H9 (cell line): ENCODE measurements around the gene KISS1R. TPM values are rescaled to one million over a fixed set of nuclear protein-coding genes. Genes with fewer than 3 reads are reported as not detected.

ENCODE experiments used
- DNase-seq: peaks from one replicate; pipeline ENCODE4 v3.0.0-alpha.2; 2017
- H2AFZ ChIP-seq: one replicate; pipeline ENCODE4 v1.6.1; 2013; ENCODE audit warnings: mild to moderate bottlenecking, low read length, control low read depth, moderate library complexity
- H2AK5ac ChIP-seq: 2 replicates; pipeline ENCODE4 v1.6.1; 2013; ENCODE audit warnings: low read length, control low read depth, mixed read lengths; ENCODE audit not compliant: insufficient read length
- H2BK120ac ChIP-seq: one replicate; pipeline ENCODE4 v1.6.1; 2013; ENCODE audit warnings: low read depth, mild to moderate bottlenecking, low read length, control low read depth, inconsistent platforms; ENCODE audit not compliant: poor library complexity, severe bottlenecking
- H2BK12ac ChIP-seq: 2 replicates; pipeline ENCODE4 v1.6.1; 2013; ENCODE audit warnings: low read length, control low read depth, mixed read lengths, low read depth; ENCODE audit not compliant: insufficient read length
- H2BK15ac ChIP-seq: 2 replicates; pipeline ENCODE4 v1.6.1; 2013; ENCODE audit warnings: low read depth, low read length, control low read depth
- H2BK20ac ChIP-seq: one replicate; pipeline ENCODE4 v1.6.1; 2013; ENCODE audit warnings: low read depth, mild to moderate bottlenecking, low read length, control low read depth, inconsistent platforms; ENCODE audit not compliant: poor library complexity, severe bottlenecking
- H2BK5ac ChIP-seq: 2 replicates; pipeline ENCODE4 v1.6.1; 2013; ENCODE audit warnings: low read length, control low read depth, mixed read lengths; ENCODE audit not compliant: insufficient read length
- H3K14ac ChIP-seq: 2 replicates; pipeline ENCODE4 v1.6.1; 2013; ENCODE audit warnings: low read length, control low read depth; ENCODE audit not compliant: insufficient read depth
- H3K18ac ChIP-seq: 2 replicates; pipeline ENCODE4 v1.6.1; 2013; ENCODE audit warnings: low read depth, mild to moderate bottlenecking, mixed read lengths, low read length, control low read depth; ENCODE audit not compliant: insufficient read length
- H3K23ac ChIP-seq: 2 replicates; pipeline ENCODE4 v1.6.1; 2013; ENCODE audit warnings: low read length, control low read depth, mixed read lengths, low read depth; ENCODE audit not compliant: insufficient read length
- H3K23me2 ChIP-seq: 2 replicates; pipeline ENCODE4 v1.6.1; 2013; ENCODE audit warnings: low read depth, mild to moderate bottlenecking, mixed read lengths, low read length, control low read depth; ENCODE audit not compliant: insufficient read length, poor library complexity, severe bottlenecking
- H3K27ac ChIP-seq: 2 replicates; pipeline ENCODE4 v1.5.1; 2013; ENCODE audit warnings: low read length, control low read depth, mixed read lengths, low read depth; ENCODE audit not compliant: insufficient read length
- H3K27me3 ChIP-seq: 2 replicates; pipeline ENCODE4 v1.6.1; 2013; ENCODE audit warnings: low read length, control low read depth, inconsistent platforms; ENCODE audit not compliant: insufficient read depth
- H3K4ac ChIP-seq: 2 replicates; pipeline ENCODE4 v1.6.1; 2013; ENCODE audit warnings: low read depth, mild to moderate bottlenecking, control low read depth, inconsistent platforms, low read length, moderate library complexity
- H3K4me1 ChIP-seq: 2 replicates; pipeline ENCODE4 v1.6.1; 2013; ENCODE audit warnings: low read length, control low read depth, inconsistent platforms; ENCODE audit not compliant: insufficient read depth
- H3K4me2 ChIP-seq: 2 replicates; pipeline ENCODE4 v1.6.1; 2013; ENCODE audit warnings: low read length, control low read depth, mixed read lengths; ENCODE audit not compliant: insufficient read length, insufficient read depth
- H3K56ac ChIP-seq: 2 replicates; pipeline ENCODE4 v1.6.1; 2013; ENCODE audit warnings: low read depth, mild to moderate bottlenecking, mixed read lengths, low read length, control low read depth; ENCODE audit not compliant: insufficient read length
- H3K79me1 ChIP-seq: 2 replicates; pipeline ENCODE4 v1.6.1; 2013; ENCODE audit warnings: low read depth, mild to moderate bottlenecking, moderate library complexity, low read length, control low read depth, inconsistent platforms; ENCODE audit not compliant: insufficient read depth, poor library complexity, severe bottlenecking
- H3K79me2 ChIP-seq: 2 replicates; pipeline ENCODE4 v1.6.1; 2013; ENCODE audit warnings: low read length, control low read depth, inconsistent platforms; ENCODE audit not compliant: insufficient read depth
- H3K9ac ChIP-seq: 2 replicates; pipeline ENCODE4 v1.6.1; 2013; ENCODE audit warnings: low read length, control low read depth, mixed read lengths; ENCODE audit not compliant: insufficient read length; ENCODE audit errors: extremely low read depth
- H3K9me3 ChIP-seq: one replicate; pipeline ENCODE4 v1.6.1; 2013; ENCODE audit warnings: low read depth, low read length, inconsistent platforms; ENCODE audit not compliant: control insufficient read depth
- H3T11ph ChIP-seq: one replicate; pipeline ENCODE4 v1.6.1; 2013; ENCODE audit warnings: mild to moderate bottlenecking, low read length, control low read depth, inconsistent platforms
- H4K20me1 ChIP-seq: one replicate; pipeline ENCODE4 v1.6.1; 2013; ENCODE audit not compliant: control insufficient read depth, insufficient read length, insufficient read depth
- H4K5ac ChIP-seq: 2 replicates; pipeline ENCODE4 v1.6.1; 2013; ENCODE audit warnings: low read depth, mild to moderate bottlenecking, mixed read lengths, low read length, control low read depth; ENCODE audit not compliant: insufficient read length
- H4K8ac ChIP-seq: replicated peaks from 2 replicates; pipeline ENCODE4 v1.6.1; 2013; ENCODE audit warnings: low read length, control low read depth, mixed read lengths, low read depth; ENCODE audit not compliant: insufficient read length
- H4K91ac ChIP-seq: 2 replicates; pipeline ENCODE4 v1.6.1; 2013; ENCODE audit warnings: low read depth, mild to moderate bottlenecking, moderate library complexity, mixed read lengths, low read length, control low read depth; ENCODE audit not compliant: insufficient read length
- H3K27ac Mint-ChIP-seq, 3 experiments: 2 replicates in 2 of 3; 3 replicates in 1 of 3; pipeline ENCODE4 v1.8.0; 2020 to 2021; ENCODE audit warnings: mixed read lengths in 3 of 3, mild to moderate bottlenecking in 1 of 3, moderate library complexity in 1 of 3
- H3K27me3 Mint-ChIP-seq: 2 replicates; pipeline ENCODE4 v1.8.0; 2021; ENCODE audit warnings: low read depth, mild to moderate bottlenecking, moderate library complexity, mixed read lengths
- H3K36me3 Mint-ChIP-seq, 3 experiments: 2 replicates in 2 of 3; 3 replicates in 1 of 3; pipeline ENCODE4 v1.8.0; 2020 to 2021; ENCODE audit warnings: low read depth in 3 of 3, mixed read lengths in 3 of 3; ENCODE audit not compliant: insufficient read depth in 1 of 3
- H3K4me1 Mint-ChIP-seq, 2 experiments: 2 replicates each; pipeline ENCODE4 v1.8.0; 2020; ENCODE audit warnings: mixed read lengths in 2 of 2
- H3K4me3 Mint-ChIP-seq, 2 experiments: 2 replicates in 1 of 2; 3 replicates in 1 of 2; pipeline ENCODE4 v1.8.0; 2020 to 2021; ENCODE audit warnings: mild to moderate bottlenecking in 2 of 2, mixed read lengths in 2 of 2, moderate library complexity in 1 of 2
- H3K9me3 Mint-ChIP-seq, 2 experiments: 2 replicates in 1 of 2; 3 replicates in 1 of 2; pipeline ENCODE4 v1.8.0; 2020; ENCODE audit warnings: mild to moderate bottlenecking in 2 of 2, mixed read lengths in 2 of 2, moderate library complexity in 1 of 2
- CTCF ChIP-seq: fragments of 200-600 bp; sonication (generic); conservative IDR thresholded peaks from 3 replicates; pipeline ENCODE4 v1.8.0; 2021; ENCODE audit warnings: antibody characterized with exemption, mild to moderate bottlenecking
- WGBS: extraction: QIAGEN DNeasy Blood & Tissue Kit; methylation state at CpG from one replicate; pipeline ENCODE4 v1.1.7; 2013; ENCODE audit warnings: missing lambda C conversion rate, low lambda C conversion rate, mixed read lengths; ENCODE audit not compliant: insufficient read length; ENCODE audit errors: extremely low coverage; 5-methylcytosine and 5-hydroxymethylcytosine counted together
- total RNA-seq: library from RNA; stranded (reverse); gene quantifications from 2 replicates; pipeline ENCODE4 v1.2.1, GENCODE V29; 2021

KISS1R gene
- total RNA-seq, 1 experiment from 2014 or later = 3.3 TPM

GRCh38 chr19:960020-960419 is 42.9 kb downstream of the KISS1R start:
- Histone ChIP-seq H3K4ac (no peak overlapping the region), H3T11ph (no peak overlapping the region), H2AFZ (no peak overlapping the region), H2BK15ac (no peak overlapping the region), H4K91ac (no peak overlapping the region), H4K20me1 (no peaks in the 10 kb centered on the region), H2BK5ac (no peak overlapping the region), H3K14ac (no peak overlapping the region), H2BK120ac (no peak overlapping the region), H3K79me1 (peaks cover 3% of the 10 kb centered on the region), H3K27me3 (no peaks in the 10 kb centered on the region), H2AK5ac (no peak overlapping the region), H4K5ac (no peak overlapping the region), H3K27ac (no peak overlapping the region), H3K79me2 (no peaks in the 10 kb centered on the region), H3K9ac (no peak overlapping the region), H3K4me2 (no peak overlapping the region), H3K9me3 (no peaks in the 10 kb centered on the region), H4K8ac (no peak overlapping the region), H3K18ac (no peak overlapping the region), H3K4me1 (no peaks in the 10 kb centered on the region), H3K56ac (no peak overlapping the region), H2BK20ac (no peak overlapping the region), H3K23ac (no peak overlapping the region), H3K23me2 (no peaks in the 10 kb centered on the region), H2BK12ac (no peak overlapping the region)
- no CpG with 5 or more reads among the region's 12 CpGs for WGBS
- Mint-ChIP-seq H3K9me3 (peaks cover under 1 to 2% of the 10 kb centered on the region in 2 experiments; a peak in 3 of 5 replicates), H3K27me3 (no peaks in the 10 kb centered on the region), H3K36me3 (peaks cover 14 to 39% (median 27%) of the 10 kb centered on the region in 3 experiments; a peak in 6 of 7 replicates), H3K4me3 (no peak overlapping the region), H3K27ac (no peak overlapping the region; a peak in 1 of 7 replicates), H3K4me1 (peaks cover 4 to 46% of the 10 kb centered on the region in 2 experiments)
- peak; percentile 56 for TF ChIP-seq CTCF
- DNase-seq = peak; percentile 78
